H1 (cell line): ENCODE data around the gene MRFAP1L1. TPM values are rescaled to one million over a fixed set of nuclear protein-coding genes. Genes with fewer than 3 reads are reported as not detected.

ENCODE experiments used
- CTCF ChIA-PET: fragments of 300-600 bp; sonication (Branson Sonifier 250); formaldehyde crosslinking; loops from one replicate; lab custom pipeline; 2021; ENCODE audit not compliant: partially characterized antibody; lab: Charles Lee
- POLR2A ChIA-PET: fragments of 300-600 bp; sonication (Branson Sonifier 250); formaldehyde crosslinking; loops from one replicate; lab custom pipeline; 2021; ENCODE audit warnings: inconsistent platforms; ENCODE audit not compliant: partially characterized antibody; lab: Charles Lee
- DNase-seq, 2 experiments: peaks; one replicate each; pipeline versions ENCODE4 v3.0.0 to v3.0.0-alpha.2; 2010 to 2022; ENCODE audit warnings: low spot score in 2 of 2, low read depth in 1 of 2, mixed read lengths in 1 of 2
- FAIRE-seq: peaks from 2 replicates; lab custom pipeline; 2011; peaks lifted over from hg19 to GRCh38; lab: Jason Lieb, UNC
- H2AFZ ChIP-seq: 2 replicates; pipeline ENCODE4 v1.8.1; 2012; ENCODE audit warnings: low read length, inconsistent platforms
- H2AK5ac ChIP-seq: 2 replicates; pipeline ENCODE4 v1.6.1; 2013; ENCODE audit warnings: low read depth, low read length
- H2BK120ac ChIP-seq: replicated peaks from 2 replicates; pipeline ENCODE3; 2013; ENCODE audit warnings: low read depth, low read length, inconsistent platforms
- H2BK12ac ChIP-seq: 2 replicates; pipeline ENCODE4 v1.6.1; 2013; ENCODE audit warnings: low read depth, low read length
- H2BK15ac ChIP-seq: 2 replicates; pipeline ENCODE4 v1.6.1; 2013; ENCODE audit warnings: low read length
- H2BK20ac ChIP-seq: 2 replicates; pipeline ENCODE4 v1.6.1; 2013; ENCODE audit warnings: low read length
- H2BK5ac ChIP-seq: 2 replicates; pipeline ENCODE4 v1.6.1; 2013; ENCODE audit warnings: low read depth, low read length
- H3K14ac ChIP-seq: 2 replicates; pipeline ENCODE4 v1.6.1; 2013; ENCODE audit warnings: inconsistent platforms; ENCODE audit not compliant: insufficient read length
- H3K18ac ChIP-seq: 2 replicates; pipeline ENCODE4 v1.6.1; 2013; ENCODE audit warnings: low read length; ENCODE audit errors: extremely low read depth
- H3K23ac ChIP-seq: 2 replicates; pipeline ENCODE4 v1.6.1; 2013; ENCODE audit warnings: inconsistent platforms; ENCODE audit not compliant: insufficient read length
- H3K23me2 ChIP-seq: 2 replicates; pipeline ENCODE4 v1.6.1; 2013; ENCODE audit warnings: low read depth, low read length
- H3K27ac ChIP-seq: 2 replicates; pipeline ENCODE4 v1.6.1; 2011; ENCODE audit warnings: low read depth, low read length, inconsistent platforms
- H3K27me3 ChIP-seq, 4 experiments: replicated peaks in 1 of 4; 1 replicate in 1 of 4; 2 replicates in 3 of 4; pipeline versions ENCODE4 v1.6.1 to v1.8.1; 2011 to 2013; ENCODE audit warnings: low read length in 3 of 4, mild to moderate bottlenecking in 3 of 4, inconsistent platforms in 2 of 4, mixed read lengths in 2 of 4, moderate library complexity in 1 of 4; ENCODE audit not compliant: control insufficient read depth in 3 of 4, insufficient read depth in 3 of 4; ENCODE audit errors: extremely low read depth in 1 of 4
- H3K36me3 ChIP-seq, 4 experiments: 2 replicates each; pipeline versions ENCODE4 v1.6.1 to v1.8.1; 2011 to 2013; ENCODE audit warnings: mild to moderate bottlenecking in 4 of 4, low read length in 3 of 4, moderate library complexity in 2 of 4, control low read depth in 1 of 4, inconsistent platforms in 1 of 4; ENCODE audit not compliant: insufficient read depth in 4 of 4, control insufficient read depth in 2 of 4
- H3K4ac ChIP-seq: replicated peaks from 2 replicates; pipeline ENCODE3; 2013; ENCODE audit warnings: low read length, low read depth, mixed read lengths, inconsistent platforms; ENCODE audit not compliant: insufficient read length
- H3K4me1 ChIP-seq, 4 experiments: replicated peaks in 1 of 4; 1 replicate in 1 of 4; 2 replicates in 3 of 4; pipeline versions ENCODE4 v1.6.1 to v1.8.1; 2011 to 2013; ENCODE audit warnings: low read length in 3 of 4, inconsistent platforms in 2 of 4, mixed read lengths in 1 of 4; ENCODE audit not compliant: insufficient read depth in 4 of 4, control insufficient read depth in 3 of 4
- H3K4me2 ChIP-seq, 2 experiments: 2 replicates each; pipeline versions ENCODE4 v1.6.1 to v1.8.1; 2011 to 2013; ENCODE audit warnings: low read depth in 2 of 2, low read length in 2 of 2, control low read depth in 1 of 2, inconsistent platforms in 1 of 2, mild to moderate bottlenecking in 1 of 2; ENCODE audit not compliant: insufficient read depth in 1 of 2
- H3K4me3 ChIP-seq, 4 experiments: fragments of 200-600, 300-600 bp in 1 of 4; sonication (generic), shearing (Covaris generic), sonication (Bioruptor Twin) in 1 of 4; 2 replicates each; pipeline versions ENCODE4 v1.5.1 to v1.8.1; 2011 to 2016; ENCODE audit warnings: low read length in 4 of 4, low read depth in 3 of 4, control low read depth in 2 of 4, inconsistent platforms in 2 of 4, mild to moderate bottlenecking in 2 of 4, mixed read lengths in 1 of 4, moderate library complexity in 1 of 4; ENCODE audit not compliant: insufficient read depth in 2 of 4; ENCODE audit errors: extremely low read depth in 1 of 4
- H3K56ac ChIP-seq: replicated peaks from 2 replicates; pipeline ENCODE3; 2013; ENCODE audit warnings: low read depth, mild to moderate bottlenecking, mixed read lengths, low read length, inconsistent platforms; ENCODE audit not compliant: insufficient read length
- H3K79me1 ChIP-seq: 2 replicates; pipeline ENCODE4 v1.6.1; 2013; ENCODE audit warnings: low read depth, low read length, control low read depth
- H3K79me2 ChIP-seq, 2 experiments: 2 replicates each; pipeline versions ENCODE4 v1.6.1 to v1.8.1; 2012 to 2013; ENCODE audit warnings: low read length in 2 of 2, mild to moderate bottlenecking in 2 of 2, inconsistent platforms in 1 of 2; ENCODE audit not compliant: insufficient read depth in 2 of 2, control insufficient read depth in 1 of 2
- H3K9ac ChIP-seq, 4 experiments: replicated peaks in 1 of 4; 1 replicate in 1 of 4; 2 replicates in 3 of 4; pipeline versions ENCODE4 v1.6.1 to v1.8.1; 2011 to 2013; ENCODE audit warnings: low read depth in 3 of 4, low read length in 3 of 4, control low read depth in 2 of 4, mild to moderate bottlenecking in 2 of 4, moderate library complexity in 2 of 4, inconsistent platforms in 1 of 4; ENCODE audit errors: extremely low read depth in 1 of 4
- H3K9me3 ChIP-seq, 2 experiments: 2 replicates each; pipeline versions ENCODE4 v1.6.1 to v1.8.1; 2012 to 2013; ENCODE audit warnings: mild to moderate bottlenecking in 2 of 2, moderate library complexity in 2 of 2, control low read depth in 1 of 2, inconsistent platforms in 1 of 2, low read depth in 1 of 2, low read length in 1 of 2, mixed read lengths in 1 of 2; ENCODE audit not compliant: insufficient read depth in 2 of 2
- H4K20me1 ChIP-seq, 2 experiments: replicated peaks in 1 of 2; 2 replicates each; pipeline versions ENCODE3 to v1.8.1; 2011 to 2013; ENCODE audit warnings: inconsistent platforms in 2 of 2, low read length in 2 of 2, mild to moderate bottlenecking in 1 of 2; ENCODE audit not compliant: insufficient read depth in 2 of 2, control insufficient read depth in 1 of 2
- H4K5ac ChIP-seq: 2 replicates; pipeline ENCODE4 v1.6.1; 2013; ENCODE audit warnings: low read length, low read depth, mixed read lengths, inconsistent platforms; ENCODE audit not compliant: insufficient read length
- H4K8ac ChIP-seq: 2 replicates; pipeline ENCODE4 v1.8.0; 2013; ENCODE audit warnings: mild to moderate bottlenecking, moderate library complexity, low read length, inconsistent platforms; ENCODE audit not compliant: insufficient read depth; ENCODE audit errors: extremely low read depth
- H4K91ac ChIP-seq: replicated peaks from 2 replicates; pipeline ENCODE3; 2013; ENCODE audit warnings: low read length, mixed read lengths, inconsistent platforms; ENCODE audit not compliant: insufficient read length
- GTF2F1 ChIP-seq: IDR thresholded peaks from 2 replicates; pipeline ENCODE4 v1.6.1; 2012; ENCODE audit warnings: low read depth, low read length, improper control_type of control experiment, borderline replicate concordance
- JUN ChIP-seq: IDR thresholded peaks from 2 replicates; pipeline ENCODE4 v1.6.1; 2011; ENCODE audit warnings: low read depth, mild to moderate bottlenecking, improper control_type of control experiment, low read length
- KDM1A ChIP-seq: fragments of 200-600, 300-600 bp; sonication (generic); IDR thresholded peaks from 2 replicates; pipeline ENCODE4 v1.7.1; 2016; ENCODE audit warnings: mild to moderate bottlenecking, low read length, borderline replicate concordance
- RBBP5 ChIP-seq: IDR thresholded peaks from 2 replicates; pipeline ENCODE4 v1.7.1; 2012; ENCODE audit warnings: low read depth, mild to moderate bottlenecking, inconsistent platforms, low read length, moderate library complexity, borderline replicate concordance
- RFX5 ChIP-seq: IDR thresholded peaks from 2 replicates; pipeline ENCODE4 v1.6.1; 2011; ENCODE audit warnings: low read depth, low read length, improper control_type of control experiment, borderline replicate concordance
- TBP ChIP-seq: IDR thresholded peaks from 2 replicates; pipeline ENCODE4 v1.6.1; 2011; ENCODE audit warnings: low read depth, low read length, improper control_type of control experiment
- TCF12 ChIP-seq: IDR thresholded peaks from 2 replicates; pipeline ENCODE4 v1.6.1; 2011; ENCODE audit warnings: low read depth, mild to moderate bottlenecking, low read length
- WGBS, 2 experiments: shearing (Covaris generic) in 1 of 2; methylation state at CpG; one replicate each; pipeline versions ENCODE4 v1.1.6 to v1.1.7; 2013 to 2015; ENCODE audit warnings: low lambda C conversion rate in 2 of 2, mixed read lengths in 2 of 2, inconsistent platforms in 1 of 2, low coverage in 1 of 2, missing lambda C conversion rate in 1 of 2; ENCODE audit not compliant: insufficient replicate concordance in 2 of 2, insufficient coverage in 1 of 2, insufficient read length in 1 of 2; ENCODE audit errors: extremely low coverage in 1 of 2, missing lambda C conversion rate in 1 of 2; 5-methylcytosine and 5-hydroxymethylcytosine counted together
- polyA plus RNA-seq, 7 experiments: library from polyadenylated mRNA; depleted of rRNA in 3 of 7; stranded (reverse) in 5 of 7; unstranded in 2 of 7; fragments of >200 nt in 5 of 7; fragments of 200-250 nt in 2 of 7; gene quantifications; 1 replicate in 5 of 7; 2 replicates in 1 of 7; 4 replicates in 1 of 7; pipeline versions ENCODE4 v1.2.1 to v1.2.3, GENCODE V29; 2011 to 2013; ENCODE audit warnings: missing spikeins in 2 of 7, mixed read lengths in 2 of 7
- total RNA-seq: library from RNA; stranded (reverse); fragmentation: NEBNext Ultra II Directional; extraction: Animal tissue kit (Norgen Biotek cat#: 25700); gene quantifications from 2 replicates; pipeline ENCODE4 v1.2.1, GENCODE V29; 2021
- TF ChIP-seq, protein P1 (sequence below), 3 experiments: IDR thresholded peaks; 1 replicate in 2 of 3; 2 replicates in 1 of 3; pipeline versions ENCODE4 v1.5.1 to v1.6.1; 2011; ENCODE audit warnings: low read length in 3 of 3, mild to moderate bottlenecking in 3 of 3, inconsistent platforms in 2 of 3, low read depth in 1 of 3, moderate library complexity in 1 of 3; ENCODE audit not compliant: insufficient read depth in 1 of 3; ENCODE audit errors: control extremely low read depth in 1 of 3
- TF ChIP-seq, protein P2 (sequence below): IDR thresholded peaks from 2 replicates; pipeline ENCODE4 v1.6.1; 2011; ENCODE audit warnings: low read depth, mild to moderate bottlenecking, low read length; ENCODE audit not compliant: insufficient read depth

Gene MRFAP1L1
- total and polyA plus RNA-seq, 2 of the 8 experiments (the other 6 are each of a cell fraction or from before 2014, with no cell fraction given), result 26.8 to 54.3 TPM

DNA sequence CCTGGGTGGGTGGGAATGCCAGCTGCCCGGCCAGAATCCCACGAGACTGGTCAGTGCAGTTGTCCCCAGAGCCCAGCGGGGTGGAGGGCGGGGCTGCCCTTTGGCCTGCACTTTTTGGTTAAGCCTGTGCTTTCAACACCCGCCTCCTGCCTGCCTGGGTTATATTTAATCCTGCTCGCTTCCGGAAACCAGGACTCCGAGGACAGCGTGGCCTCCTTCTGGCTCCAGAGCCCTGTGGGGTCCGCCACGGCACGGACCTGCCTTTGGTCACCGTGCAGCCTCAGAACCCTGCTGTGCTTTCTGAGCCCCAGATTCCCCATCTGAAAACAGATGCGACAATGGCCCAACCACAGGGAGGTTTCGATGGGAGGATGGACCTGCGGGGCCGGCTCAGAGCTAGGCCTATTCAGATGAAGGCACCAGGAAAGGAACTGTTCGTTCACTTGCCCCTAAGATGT lies 43.5 kb upstream of the MRFAP1L1 start:
- no peaks in the 10 kb centered on the region for H3K79me2 ChIP-seq
- H4K91ac ChIP-seq, result no peak overlapping the region
- H3K23ac ChIP-seq, result no peak overlapping the region
- no peak overlapping the region for H3K18ac ChIP-seq
- H2BK5ac ChIP-seq, result no peak overlapping the region
- no peak for FAIRE-seq
- no peaks in the 10 kb centered on the region for H3K27me3 ChIP-seq
- no peak overlapping the region for H3K4me2 ChIP-seq
- H3K9me3 ChIP-seq, result peaks cover 0 to 2% of the 10 kb centered on the region in 2 experiments; a peak in 2 of 4 replicates
- CTCF ChIA-PET, result no interaction called here
- peak overlapping the region; percentile 16; the same call in 1 of the 2 replicates for H2AFZ ChIP-seq
- H2AK5ac ChIP-seq, result no peak overlapping the region
- no peaks in the 10 kb centered on the region for H3K36me3 ChIP-seq
- peak overlapping the region; percentile 86 for H4K8ac ChIP-seq
- H3K27ac ChIP-seq, result no peak overlapping the region
- no peak overlapping the region for H2BK120ac ChIP-seq
- no peak overlapping the region for H2BK15ac ChIP-seq
- no peak overlapping the region for H2BK12ac ChIP-seq
- no peaks in the 10 kb centered on the region for H3K23me2 ChIP-seq
- POLR2A ChIA-PET, result no interaction called here
- H3K79me1 ChIP-seq, result no peaks in the 10 kb centered on the region
- no peak overlapping the region for H2BK20ac ChIP-seq
- H3K14ac ChIP-seq, result no peak overlapping the region
- no peaks in the 10 kb centered on the region for H4K20me1 ChIP-seq
- no peak overlapping the region for H4K5ac ChIP-seq
- no peak overlapping the region for H3K4me3 ChIP-seq
- H3K4ac ChIP-seq, result no peak overlapping the region
- no peak for DNase-seq
- peaks cover 0 to 6% (median 0%) of the 10 kb centered on the region in 4 experiments; a peak in 2 of 7 replicates for H3K4me1 ChIP-seq
- no peak overlapping the region for H3K56ac ChIP-seq
- H3K9ac ChIP-seq, result no peak overlapping the region
- 86% methylated on average over 15 of the region's 18 CpGs; no CpG with 5 or more reads in 1 of the 2 experiments for WGBS, 2 experiments
- TF ChIP-seq KDM1A (no peak), TBP (no peak), RBBP5 (no peak), JUN (no peak), RFX5 (no peak), TCF12 (no peak), GTF2F1 (no peak)
- TF ChIP-seq, protein P1, sequence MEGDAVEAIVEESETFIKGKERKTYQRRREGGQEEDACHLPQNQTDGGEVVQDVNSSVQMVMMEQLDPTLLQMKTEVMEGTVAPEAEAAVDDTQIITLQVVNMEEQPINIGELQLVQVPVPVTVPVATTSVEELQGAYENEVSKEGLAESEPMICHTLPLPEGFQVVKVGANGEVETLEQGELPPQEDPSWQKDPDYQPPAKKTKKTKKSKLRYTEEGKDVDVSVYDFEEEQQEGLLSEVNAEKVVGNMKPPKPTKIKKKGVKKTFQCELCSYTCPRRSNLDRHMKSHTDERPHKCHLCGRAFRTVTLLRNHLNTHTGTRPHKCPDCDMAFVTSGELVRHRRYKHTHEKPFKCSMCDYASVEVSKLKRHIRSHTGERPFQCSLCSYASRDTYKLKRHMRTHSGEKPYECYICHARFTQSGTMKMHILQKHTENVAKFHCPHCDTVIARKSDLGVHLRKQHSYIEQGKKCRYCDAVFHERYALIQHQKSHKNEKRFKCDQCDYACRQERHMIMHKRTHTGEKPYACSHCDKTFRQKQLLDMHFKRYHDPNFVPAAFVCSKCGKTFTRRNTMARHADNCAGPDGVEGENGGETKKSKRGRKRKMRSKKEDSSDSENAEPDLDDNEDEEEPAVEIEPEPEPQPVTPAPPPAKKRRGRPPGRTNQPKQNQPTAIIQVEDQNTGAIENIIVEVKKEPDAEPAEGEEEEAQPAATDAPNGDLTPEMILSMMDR (IDR thresholded peaks at IDR 0.05; ENCODE audit: control extremely low read depth in 1 of 3, insufficient read depth in 1 of 3, low read depth in 1 of 3, low read length in 3 of 3), result no peak
- TF ChIP-seq, protein P2, sequence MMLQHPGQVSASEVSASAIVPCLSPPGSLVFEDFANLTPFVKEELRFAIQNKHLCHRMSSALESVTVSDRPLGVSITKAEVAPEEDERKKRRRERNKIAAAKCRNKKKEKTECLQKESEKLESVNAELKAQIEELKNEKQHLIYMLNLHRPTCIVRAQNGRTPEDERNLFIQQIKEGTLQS, result no peak
